H9 (cell line): ENCODE results near the gene PCED1A. TPM values are rescaled to one million over a fixed set of nuclear protein-coding genes. Genes with fewer than 3 reads are reported as not detected.

Experiments
- DNase-seq: peaks from one replicate; pipeline ENCODE4 v3.0.0-alpha.2; 2017
- H2AFZ ChIP-seq: one replicate; pipeline ENCODE4 v1.6.1; 2013; ENCODE audit warnings: mild to moderate bottlenecking, low read length, control low read depth, moderate library complexity
- H2AK5ac ChIP-seq: 2 replicates; pipeline ENCODE4 v1.6.1; 2013; ENCODE audit warnings: low read length, control low read depth, mixed read lengths; ENCODE audit not compliant: insufficient read length
- H2BK120ac ChIP-seq: one replicate; pipeline ENCODE4 v1.6.1; 2013; ENCODE audit warnings: low read depth, mild to moderate bottlenecking, low read length, control low read depth, inconsistent platforms; ENCODE audit not compliant: poor library complexity, severe bottlenecking
- H2BK12ac ChIP-seq: 2 replicates; pipeline ENCODE4 v1.6.1; 2013; ENCODE audit warnings: low read length, control low read depth, mixed read lengths, low read depth; ENCODE audit not compliant: insufficient read length
- H2BK15ac ChIP-seq: 2 replicates; pipeline ENCODE4 v1.6.1; 2013; ENCODE audit warnings: low read depth, low read length, control low read depth
- H2BK20ac ChIP-seq: one replicate; pipeline ENCODE4 v1.6.1; 2013; ENCODE audit warnings: low read depth, mild to moderate bottlenecking, low read length, control low read depth, inconsistent platforms; ENCODE audit not compliant: poor library complexity, severe bottlenecking
- H2BK5ac ChIP-seq: 2 replicates; pipeline ENCODE4 v1.6.1; 2013; ENCODE audit warnings: low read length, control low read depth, mixed read lengths; ENCODE audit not compliant: insufficient read length
- H3K14ac ChIP-seq: 2 replicates; pipeline ENCODE4 v1.6.1; 2013; ENCODE audit warnings: low read length, control low read depth; ENCODE audit not compliant: insufficient read depth
- H3K18ac ChIP-seq: 2 replicates; pipeline ENCODE4 v1.6.1; 2013; ENCODE audit warnings: low read depth, mild to moderate bottlenecking, mixed read lengths, low read length, control low read depth; ENCODE audit not compliant: insufficient read length
- H3K23ac ChIP-seq: 2 replicates; pipeline ENCODE4 v1.6.1; 2013; ENCODE audit warnings: low read length, control low read depth, mixed read lengths, low read depth; ENCODE audit not compliant: insufficient read length
- H3K23me2 ChIP-seq: 2 replicates; pipeline ENCODE4 v1.6.1; 2013; ENCODE audit warnings: low read depth, mild to moderate bottlenecking, mixed read lengths, low read length, control low read depth; ENCODE audit not compliant: insufficient read length, poor library complexity, severe bottlenecking
- H3K27ac ChIP-seq: 2 replicates; pipeline ENCODE4 v1.5.1; 2013; ENCODE audit warnings: low read length, control low read depth, mixed read lengths, low read depth; ENCODE audit not compliant: insufficient read length
- H3K27me3 ChIP-seq: 2 replicates; pipeline ENCODE4 v1.6.1; 2013; ENCODE audit warnings: low read length, control low read depth, inconsistent platforms; ENCODE audit not compliant: insufficient read depth
- H3K4ac ChIP-seq: 2 replicates; pipeline ENCODE4 v1.6.1; 2013; ENCODE audit warnings: low read depth, mild to moderate bottlenecking, control low read depth, inconsistent platforms, low read length, moderate library complexity
- H3K4me1 ChIP-seq: 2 replicates; pipeline ENCODE4 v1.6.1; 2013; ENCODE audit warnings: low read length, control low read depth, inconsistent platforms; ENCODE audit not compliant: insufficient read depth
- H3K4me2 ChIP-seq: 2 replicates; pipeline ENCODE4 v1.6.1; 2013; ENCODE audit warnings: low read length, control low read depth, mixed read lengths; ENCODE audit not compliant: insufficient read length, insufficient read depth
- H3K56ac ChIP-seq: 2 replicates; pipeline ENCODE4 v1.6.1; 2013; ENCODE audit warnings: low read depth, mild to moderate bottlenecking, mixed read lengths, low read length, control low read depth; ENCODE audit not compliant: insufficient read length
- H3K79me1 ChIP-seq: 2 replicates; pipeline ENCODE4 v1.6.1; 2013; ENCODE audit warnings: low read depth, mild to moderate bottlenecking, moderate library complexity, low read length, control low read depth, inconsistent platforms; ENCODE audit not compliant: insufficient read depth, poor library complexity, severe bottlenecking
- H3K79me2 ChIP-seq: 2 replicates; pipeline ENCODE4 v1.6.1; 2013; ENCODE audit warnings: low read length, control low read depth, inconsistent platforms; ENCODE audit not compliant: insufficient read depth
- H3K9ac ChIP-seq: 2 replicates; pipeline ENCODE4 v1.6.1; 2013; ENCODE audit warnings: low read length, control low read depth, mixed read lengths; ENCODE audit not compliant: insufficient read length; ENCODE audit errors: extremely low read depth
- H3K9me3 ChIP-seq: one replicate; pipeline ENCODE4 v1.6.1; 2013; ENCODE audit warnings: low read depth, low read length, inconsistent platforms; ENCODE audit not compliant: control insufficient read depth
- H3T11ph ChIP-seq: one replicate; pipeline ENCODE4 v1.6.1; 2013; ENCODE audit warnings: mild to moderate bottlenecking, low read length, control low read depth, inconsistent platforms
- H4K20me1 ChIP-seq: one replicate; pipeline ENCODE4 v1.6.1; 2013; ENCODE audit not compliant: control insufficient read depth, insufficient read length, insufficient read depth
- H4K5ac ChIP-seq: 2 replicates; pipeline ENCODE4 v1.6.1; 2013; ENCODE audit warnings: low read depth, mild to moderate bottlenecking, mixed read lengths, low read length, control low read depth; ENCODE audit not compliant: insufficient read length
- H4K8ac ChIP-seq: replicated peaks from 2 replicates; pipeline ENCODE4 v1.6.1; 2013; ENCODE audit warnings: low read length, control low read depth, mixed read lengths, low read depth; ENCODE audit not compliant: insufficient read length
- H4K91ac ChIP-seq: 2 replicates; pipeline ENCODE4 v1.6.1; 2013; ENCODE audit warnings: low read depth, mild to moderate bottlenecking, moderate library complexity, mixed read lengths, low read length, control low read depth; ENCODE audit not compliant: insufficient read length
- H3K27ac Mint-ChIP-seq, 3 experiments: 2 replicates in 2 of 3; 3 replicates in 1 of 3; pipeline ENCODE4 v1.8.0; 2020 to 2021; ENCODE audit warnings: mixed read lengths in 3 of 3, mild to moderate bottlenecking in 1 of 3, moderate library complexity in 1 of 3
- H3K27me3 Mint-ChIP-seq: 2 replicates; pipeline ENCODE4 v1.8.0; 2021; ENCODE audit warnings: low read depth, mild to moderate bottlenecking, moderate library complexity, mixed read lengths
- H3K36me3 Mint-ChIP-seq, 3 experiments: 2 replicates in 2 of 3; 3 replicates in 1 of 3; pipeline ENCODE4 v1.8.0; 2020 to 2021; ENCODE audit warnings: low read depth in 3 of 3, mixed read lengths in 3 of 3; ENCODE audit not compliant: insufficient read depth in 1 of 3
- H3K4me1 Mint-ChIP-seq, 2 experiments: 2 replicates each; pipeline ENCODE4 v1.8.0; 2020; ENCODE audit warnings: mixed read lengths in 2 of 2
- H3K4me3 Mint-ChIP-seq, 2 experiments: 2 replicates in 1 of 2; 3 replicates in 1 of 2; pipeline ENCODE4 v1.8.0; 2020 to 2021; ENCODE audit warnings: mild to moderate bottlenecking in 2 of 2, mixed read lengths in 2 of 2, moderate library complexity in 1 of 2
- H3K9me3 Mint-ChIP-seq, 2 experiments: 2 replicates in 1 of 2; 3 replicates in 1 of 2; pipeline ENCODE4 v1.8.0; 2020; ENCODE audit warnings: mild to moderate bottlenecking in 2 of 2, mixed read lengths in 2 of 2, moderate library complexity in 1 of 2
- WGBS: extraction: QIAGEN DNeasy Blood & Tissue Kit; methylation state at CpG from one replicate; pipeline ENCODE4 v1.1.7; 2013; ENCODE audit warnings: missing lambda C conversion rate, low lambda C conversion rate, mixed read lengths; ENCODE audit not compliant: insufficient read length; ENCODE audit errors: extremely low coverage; 5-methylcytosine and 5-hydroxymethylcytosine counted together
- total RNA-seq: library from RNA; stranded (reverse); gene quantifications from 2 replicates; pipeline ENCODE4 v1.2.1, GENCODE V29; 2021
- TF ChIP-seq, protein P1 (sequence below): fragments of 200-600 bp; sonication (generic); conservative IDR thresholded peaks from 3 replicates; pipeline ENCODE4 v1.8.0; 2021; ENCODE audit warnings: antibody characterized with exemption, mild to moderate bottlenecking

Gene PCED1A
- total RNA-seq, 1 experiment from 2014 or later, result 30.8 TPM

DNA sequence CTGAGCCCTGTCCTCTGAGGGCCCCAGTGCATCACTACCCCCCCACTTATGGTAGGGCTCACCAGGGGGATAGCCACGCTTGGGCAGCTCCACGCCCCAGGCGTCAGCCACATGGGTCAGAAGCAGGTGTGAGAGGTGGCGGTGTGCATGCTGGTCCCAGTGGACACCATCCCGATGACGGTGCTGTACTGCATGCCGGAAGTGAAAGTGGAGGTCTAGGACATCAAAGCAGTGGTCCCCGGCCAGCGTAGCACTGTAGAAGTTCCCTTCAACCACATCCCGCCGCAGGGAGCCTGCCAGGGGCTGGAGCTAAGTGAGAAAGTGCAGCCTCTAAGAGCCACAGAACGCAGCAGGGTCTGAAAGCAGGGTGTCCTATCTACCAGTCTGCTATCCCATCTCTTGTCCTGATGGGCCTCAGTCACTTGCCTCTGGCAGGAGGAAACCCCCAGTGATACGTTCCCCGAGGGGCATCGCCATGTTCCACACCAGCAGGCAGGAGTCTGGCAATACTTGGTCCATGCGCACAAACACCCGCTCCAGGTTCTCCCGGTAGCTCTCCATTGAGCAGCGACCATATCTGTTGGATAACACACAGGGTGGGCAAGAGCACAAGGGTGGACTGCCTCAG, 2.2 kb downstream of the PCED1A start:
- no peak overlapping the region for H3K9ac ChIP-seq
- no peak overlapping the region for H2BK5ac ChIP-seq
- H3T11ph ChIP-seq, result no peak overlapping the region
- no peak overlapping the region for H2BK120ac ChIP-seq
- H3K56ac ChIP-seq, result no peak overlapping the region
- no peak overlapping the region for H3K4ac ChIP-seq
- Mint-ChIP-seq H3K9me3 (peaks cover 0 to 4% of the 10 kb centered on the region in 2 experiments; a peak in 1 of 5 replicates), H3K27me3 (peaks cover 12% of the 10 kb centered on the region), H3K27ac (no peak overlapping the region), H3K4me3 (no peak overlapping the region), H3K4me1 (peaks cover 4 to 10% of the 10 kb centered on the region in 2 experiments), H3K36me3 (peaks cover 3 to 27% (median 23%) of the 10 kb centered on the region in 3 experiments)
- no peak overlapping the region for H3K14ac ChIP-seq
- no peak overlapping the region for H4K8ac ChIP-seq
- H4K5ac ChIP-seq, result no peak overlapping the region
- H3K79me2 ChIP-seq, result no peaks in the 10 kb centered on the region
- no peaks in the 10 kb centered on the region for H3K79me1 ChIP-seq
- H3K23me2 ChIP-seq, result peaks cover 7% of the 10 kb centered on the region
- H3K27me3 ChIP-seq, result peaks cover 7% of the 10 kb centered on the region; the same call in 1 of the 2 replicates
- H2AFZ ChIP-seq, result no peak overlapping the region
- no peak overlapping the region for H3K18ac ChIP-seq
- WGBS, result no CpG with 5 or more reads among the region's 19 CpGs
- H3K23ac ChIP-seq, result no peak overlapping the region
- DNase-seq, result no peak
- no peak overlapping the region for H2BK15ac ChIP-seq
- H4K91ac ChIP-seq, result no peak overlapping the region
- H3K4me1 ChIP-seq, result no peaks in the 10 kb centered on the region
- H3K9me3 ChIP-seq, result no peaks in the 10 kb centered on the region
- no peak overlapping the region for H2AK5ac ChIP-seq
- no peak overlapping the region for H2BK20ac ChIP-seq
- H2BK12ac ChIP-seq, result no peak overlapping the region
- TF ChIP-seq, protein P1, sequence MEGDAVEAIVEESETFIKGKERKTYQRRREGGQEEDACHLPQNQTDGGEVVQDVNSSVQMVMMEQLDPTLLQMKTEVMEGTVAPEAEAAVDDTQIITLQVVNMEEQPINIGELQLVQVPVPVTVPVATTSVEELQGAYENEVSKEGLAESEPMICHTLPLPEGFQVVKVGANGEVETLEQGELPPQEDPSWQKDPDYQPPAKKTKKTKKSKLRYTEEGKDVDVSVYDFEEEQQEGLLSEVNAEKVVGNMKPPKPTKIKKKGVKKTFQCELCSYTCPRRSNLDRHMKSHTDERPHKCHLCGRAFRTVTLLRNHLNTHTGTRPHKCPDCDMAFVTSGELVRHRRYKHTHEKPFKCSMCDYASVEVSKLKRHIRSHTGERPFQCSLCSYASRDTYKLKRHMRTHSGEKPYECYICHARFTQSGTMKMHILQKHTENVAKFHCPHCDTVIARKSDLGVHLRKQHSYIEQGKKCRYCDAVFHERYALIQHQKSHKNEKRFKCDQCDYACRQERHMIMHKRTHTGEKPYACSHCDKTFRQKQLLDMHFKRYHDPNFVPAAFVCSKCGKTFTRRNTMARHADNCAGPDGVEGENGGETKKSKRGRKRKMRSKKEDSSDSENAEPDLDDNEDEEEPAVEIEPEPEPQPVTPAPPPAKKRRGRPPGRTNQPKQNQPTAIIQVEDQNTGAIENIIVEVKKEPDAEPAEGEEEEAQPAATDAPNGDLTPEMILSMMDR, result no peak
- H3K27ac ChIP-seq, result no peak overlapping the region
- no peak overlapping the region for H3K4me2 ChIP-seq
- no peaks in the 10 kb centered on the region for H4K20me1 ChIP-seq
